ENCODE measurements around the gene ZNF230.

The ZNF230 gene

DNA sequence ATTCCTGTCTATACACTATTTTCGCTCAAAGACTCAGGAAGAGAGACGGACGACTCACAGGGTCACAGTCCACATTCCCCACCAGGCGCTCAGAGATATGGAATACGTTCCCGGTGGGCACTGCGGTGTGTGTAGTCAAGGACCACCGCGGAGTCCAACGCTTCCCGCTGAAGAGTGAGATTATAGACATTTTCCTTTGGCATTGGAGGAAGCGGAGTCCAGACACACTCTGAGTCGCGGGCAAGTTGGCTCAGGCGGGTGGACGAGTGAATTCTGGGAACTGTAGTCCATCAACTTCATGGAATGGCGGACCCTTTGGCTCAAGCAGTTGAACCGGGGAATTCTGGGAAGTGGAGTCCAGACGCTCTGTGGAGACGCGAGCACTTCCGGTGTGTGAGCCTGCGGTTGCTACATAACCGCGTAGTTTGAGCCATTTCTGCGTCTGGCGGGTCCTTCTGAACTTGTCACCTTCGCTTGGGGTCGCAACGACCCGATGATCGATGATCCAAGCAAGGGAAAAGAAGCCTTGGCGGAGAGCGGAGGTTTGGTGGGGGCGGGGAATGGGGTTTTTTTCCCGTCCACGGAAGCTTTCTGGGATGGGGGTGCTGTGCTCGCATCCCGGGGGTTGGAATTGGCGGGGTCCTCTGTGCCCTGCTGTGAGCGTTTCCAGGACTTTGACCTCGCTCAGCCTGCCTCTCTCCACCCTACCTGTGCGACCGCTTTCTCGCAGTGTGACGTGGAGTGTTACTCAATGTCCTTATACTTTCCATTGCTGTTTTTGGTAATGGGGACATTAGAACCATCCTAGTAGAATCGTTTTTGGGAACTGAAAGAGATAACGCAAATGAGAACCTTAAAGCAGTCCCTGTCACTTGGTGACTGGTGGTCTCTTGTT lies at the start of gene ZNF230:
Gene ZNF230, plus strand, starts transcription at position 392 of the 895 bp plus-strand sequence. CDS start 4,122 bp downstream, outside the sequence.
- DNase-seq (ENCODE audit: low spot score), result peak; percentile 94

DNA sequence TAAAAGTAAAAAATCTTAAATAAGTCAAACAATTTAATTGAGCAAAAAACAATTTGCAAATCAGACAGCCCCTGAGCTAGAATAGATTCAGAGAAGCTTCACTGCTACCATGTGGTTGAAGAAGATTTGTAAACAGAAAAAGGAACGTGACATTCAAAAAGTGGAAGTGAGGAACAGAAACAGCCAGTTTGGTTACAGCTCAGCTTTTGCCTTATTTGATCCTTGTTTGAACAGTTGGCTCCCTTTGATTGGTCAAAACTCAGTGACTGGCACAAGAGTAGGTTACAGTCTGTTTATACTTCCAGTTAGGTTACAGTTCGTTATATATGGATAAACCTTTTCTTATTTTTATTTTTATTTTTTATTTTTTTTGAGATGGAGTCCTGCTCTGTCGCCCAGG lies 45.9 kb upstream of the ZNF230 start:
- no peak for DNase-seq (ENCODE audit: low spot score)

DNA sequence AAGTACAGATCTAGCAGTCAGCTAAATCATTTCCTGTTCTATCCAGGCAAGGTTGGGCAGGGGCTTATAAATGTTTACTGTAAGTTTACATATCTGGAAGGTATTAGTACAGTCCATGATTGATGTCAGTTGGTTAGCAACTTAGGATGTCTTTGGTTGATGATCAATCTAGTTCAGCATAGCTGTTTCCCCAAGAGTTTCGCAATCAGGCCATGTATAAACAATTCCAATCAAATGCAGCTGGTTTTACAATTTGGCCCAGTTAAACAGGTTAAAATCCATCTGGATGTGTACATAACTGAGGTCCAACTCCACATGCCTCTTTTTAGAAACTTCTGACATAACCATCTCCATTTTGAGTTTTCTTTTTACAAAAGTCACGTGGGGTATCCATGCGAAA lies 44.9 kb upstream of the ZNF230 start:
- DNase-seq (ENCODE audit: low spot score), result peak; percentile 3

DNA sequence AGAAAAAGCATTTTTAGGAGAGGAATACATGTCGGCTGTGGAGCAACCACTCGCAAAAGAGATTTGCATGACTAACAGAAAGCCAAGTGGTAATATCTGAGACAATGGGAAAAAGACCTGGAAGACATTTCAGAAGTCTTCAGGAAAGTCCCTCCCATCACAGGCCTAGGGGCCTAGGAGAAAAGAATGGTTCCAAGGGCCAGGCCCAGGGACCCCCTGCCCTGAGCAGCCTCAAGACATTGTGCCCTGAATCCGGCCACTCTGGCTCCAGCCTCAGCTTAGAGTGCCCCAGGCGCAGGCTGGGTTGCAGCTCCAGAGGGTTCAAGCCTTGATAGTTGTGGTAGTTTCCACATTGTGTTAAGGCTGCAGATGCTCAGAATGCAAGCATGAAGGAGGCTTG lies 42.3 kb upstream of the ZNF230 start:
- no peak for DNase-seq (ENCODE audit: low spot score)

DNA sequence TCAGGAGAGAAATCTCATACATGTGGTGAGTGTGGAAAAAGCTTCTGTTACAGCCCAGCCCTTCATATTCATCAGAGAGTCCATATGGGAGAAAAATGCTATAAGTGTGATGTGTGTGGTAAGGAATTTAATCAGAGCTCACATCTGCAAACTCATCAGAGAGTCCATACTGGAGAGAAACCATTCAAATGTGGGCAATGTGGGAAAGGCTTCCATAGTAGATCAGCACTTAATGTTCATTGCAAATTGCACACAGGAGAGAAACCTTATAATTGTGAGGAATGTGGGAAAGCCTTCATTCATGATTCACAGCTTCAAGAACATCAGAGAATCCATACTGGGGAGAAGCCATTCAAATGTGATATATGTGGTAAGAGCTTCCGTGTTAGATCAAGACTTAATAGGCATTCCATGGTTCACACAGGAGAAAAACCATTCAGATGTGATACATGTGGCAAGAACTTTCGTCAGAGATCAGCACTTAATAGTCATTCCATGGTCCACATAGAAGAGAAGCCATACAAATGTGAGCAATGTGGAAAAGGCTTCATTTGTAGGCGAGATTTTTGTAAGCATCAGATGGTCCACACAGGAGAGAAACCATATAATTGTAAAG lies 36.6 kb upstream of the ZNF230 start:
- no peak for DNase-seq (ENCODE audit: low spot score)

DNA sequence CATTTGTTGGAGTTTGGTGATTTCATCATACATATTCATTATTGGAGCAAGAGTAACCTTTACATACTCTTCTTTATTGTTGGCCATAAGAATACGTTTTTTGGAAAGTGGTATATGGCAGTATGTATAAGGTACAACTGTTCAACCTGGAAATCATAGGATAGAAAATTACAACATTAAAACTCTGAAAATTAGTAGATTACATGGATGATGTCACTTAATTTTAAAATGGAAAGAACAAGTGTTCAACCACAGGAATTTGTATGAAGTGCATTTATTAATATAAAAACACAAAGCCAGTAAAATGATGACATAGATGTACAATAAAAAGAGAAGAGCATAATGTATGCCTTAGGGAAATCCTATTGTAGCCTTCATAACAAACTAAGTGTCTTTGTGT lies 26.0 kb upstream of the ZNF230 start:
- DNase-seq (ENCODE audit: low spot score), result no peak

DNA sequence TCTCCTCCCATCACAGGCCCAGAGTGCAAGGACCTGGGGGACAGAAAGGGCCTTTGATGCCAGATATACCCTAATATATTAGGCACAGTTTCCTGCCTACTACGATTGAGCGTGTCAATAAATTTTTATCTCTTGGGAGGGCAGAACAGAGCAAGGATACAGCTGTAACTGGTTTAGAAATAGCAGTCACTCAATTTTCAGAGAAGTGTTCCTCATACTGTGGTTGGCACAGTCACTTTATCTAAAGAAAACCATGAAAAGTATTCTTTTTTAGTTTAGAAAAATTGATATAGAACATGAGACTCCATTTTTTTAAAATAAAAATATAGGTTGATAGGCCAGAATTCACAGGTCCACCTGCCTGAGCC lies 19.2 kb upstream of the ZNF230 start:
- no peak for DNase-seq (ENCODE audit: low spot score)

DNA sequence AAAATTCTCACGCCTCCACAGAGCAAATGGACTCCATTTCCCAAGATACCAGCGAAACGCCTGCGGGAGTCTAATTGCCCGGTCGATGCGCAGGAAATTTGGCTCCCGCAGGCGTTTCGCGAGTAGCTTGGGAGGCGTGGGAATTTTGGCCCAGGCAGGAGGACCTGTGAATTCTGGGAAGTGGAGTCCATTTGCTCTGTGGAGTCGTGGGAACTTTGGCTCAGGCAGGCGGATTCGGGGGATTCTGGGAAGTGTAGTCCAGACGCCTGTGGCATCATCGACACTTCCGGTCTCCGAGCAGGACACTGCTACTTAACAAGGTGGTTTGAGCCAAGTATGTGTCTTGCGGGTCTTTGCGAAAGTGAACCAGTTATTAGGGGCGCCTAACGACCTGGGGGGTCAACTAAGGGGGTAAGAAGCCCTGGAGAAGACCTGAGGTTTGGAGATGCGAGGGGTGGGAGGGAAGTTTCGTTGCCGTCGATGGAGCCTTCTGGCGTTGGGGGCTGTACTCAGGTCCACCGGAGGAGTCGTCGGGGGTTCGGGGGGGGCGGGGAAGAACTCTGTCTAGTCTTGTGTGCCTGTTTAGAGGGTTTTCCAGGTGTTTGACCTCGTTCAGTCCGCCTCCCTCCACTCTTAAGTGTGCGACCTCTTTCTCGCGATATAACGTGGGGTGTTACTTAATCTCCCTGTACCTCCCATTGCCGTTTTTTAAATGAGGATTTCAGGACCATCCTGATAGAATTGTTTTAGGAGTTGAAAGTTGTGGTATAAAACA lies 18.7 kb upstream of the ZNF230 start, which contains the start of gene ZNF155:
Gene ZNF155, plus strand, starts transcription at position 277 of the 775 bp plus-strand sequence. CDS start 4,356 bp downstream, outside the sequence.
- peak; percentile 96 for DNase-seq (ENCODE audit: low spot score)

DNA sequence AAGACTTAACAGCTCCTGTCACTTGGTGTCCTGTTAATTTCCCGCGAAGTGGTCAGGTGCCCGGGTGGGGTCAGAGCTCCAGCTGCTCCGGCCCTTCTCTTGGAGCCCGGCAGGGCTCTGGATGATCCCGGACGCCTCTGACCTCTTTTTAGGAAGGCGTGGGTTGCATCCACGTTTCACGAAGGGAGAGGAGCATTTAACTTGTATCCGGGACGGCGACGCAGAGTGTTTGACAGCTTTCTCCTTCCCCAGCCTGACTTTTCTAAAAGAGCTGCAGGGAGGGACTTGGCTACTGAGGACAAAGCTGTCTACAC lies 18.1 kb upstream of the ZNF230 start:
- no peak for DNase-seq (ENCODE audit: low spot score)

DNA sequence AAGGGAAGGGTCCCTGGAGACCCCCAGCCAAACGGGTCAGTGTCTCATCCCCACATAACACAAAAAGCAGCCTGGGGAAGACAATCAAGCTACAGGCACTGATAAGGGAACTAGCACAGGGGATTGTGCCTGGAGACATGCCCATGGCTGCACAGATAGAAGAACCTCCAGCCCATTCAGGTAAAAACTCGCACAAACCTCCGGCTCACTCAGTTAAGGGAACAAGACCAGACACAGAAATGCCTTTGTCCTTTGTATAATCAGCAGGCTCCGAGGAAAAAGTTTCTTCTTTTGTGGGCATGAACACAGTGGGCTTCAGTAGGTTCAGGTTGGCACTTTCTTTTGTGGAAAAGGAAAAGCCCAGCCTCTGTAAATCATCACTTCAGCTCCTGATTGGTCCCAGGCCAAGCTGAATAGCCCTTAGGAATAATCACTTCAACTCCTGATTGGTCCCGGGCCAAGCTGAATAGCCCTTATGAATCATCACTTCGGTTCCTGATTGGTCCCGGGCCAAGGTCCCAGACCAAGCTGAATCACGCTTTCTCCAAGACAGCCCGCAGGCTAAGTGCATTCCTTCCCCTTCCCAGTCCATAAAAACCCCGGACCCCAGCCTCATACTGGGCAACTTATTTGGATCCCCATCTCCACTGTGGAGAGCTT lies 5.0 kb upstream of the ZNF230 start:
- no peak for DNase-seq (ENCODE audit: low spot score)

DNA sequence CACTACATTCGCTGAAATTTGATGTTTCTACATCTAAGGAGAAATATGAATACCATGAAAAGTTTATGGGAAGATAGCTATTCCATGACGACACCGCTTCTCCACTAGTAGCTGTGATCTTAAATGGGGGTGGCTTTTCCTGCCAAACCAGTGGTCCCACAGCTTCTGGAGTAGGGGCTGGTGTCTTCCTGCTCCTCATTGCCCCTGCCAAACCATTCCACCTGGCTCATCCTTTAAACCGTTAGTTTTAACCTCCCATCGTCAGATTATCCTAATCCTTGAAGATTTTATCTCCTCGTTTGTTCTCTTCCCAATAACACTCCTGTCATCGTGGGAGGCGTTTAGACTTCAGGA lies 568 bp upstream of the ZNF230 start:
- DNase-seq (ENCODE audit: low spot score), result no peak

DNA sequence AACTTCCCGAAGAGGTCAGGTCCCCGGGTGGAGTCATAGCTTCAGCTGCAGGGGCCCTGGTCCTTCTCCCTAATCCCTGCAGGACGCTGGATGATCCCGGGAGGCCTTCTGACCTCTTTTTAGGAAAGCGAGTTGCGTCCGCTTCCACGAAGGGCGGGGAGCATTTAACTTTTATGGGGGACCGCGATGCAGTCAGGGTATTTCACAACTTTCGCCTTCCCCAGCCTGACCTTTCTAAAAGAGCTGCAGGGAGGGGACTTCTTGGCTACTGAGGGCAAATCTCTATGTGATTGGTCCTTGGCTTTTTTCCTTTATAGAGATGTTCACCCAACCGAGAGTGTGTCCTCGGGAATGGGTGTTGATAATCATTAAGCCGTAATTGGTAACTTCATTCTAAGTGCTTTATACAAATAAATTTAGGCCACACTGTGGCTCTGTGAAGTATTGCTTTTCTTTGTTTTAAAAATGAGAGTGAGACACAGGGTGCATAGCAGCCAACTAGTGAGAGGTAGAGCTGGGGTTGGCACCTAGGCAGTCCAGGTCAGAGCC lies 778 bp downstream of the ZNF230 start:
- peak; percentile 49 for DNase-seq (ENCODE audit: low spot score)

DNA sequence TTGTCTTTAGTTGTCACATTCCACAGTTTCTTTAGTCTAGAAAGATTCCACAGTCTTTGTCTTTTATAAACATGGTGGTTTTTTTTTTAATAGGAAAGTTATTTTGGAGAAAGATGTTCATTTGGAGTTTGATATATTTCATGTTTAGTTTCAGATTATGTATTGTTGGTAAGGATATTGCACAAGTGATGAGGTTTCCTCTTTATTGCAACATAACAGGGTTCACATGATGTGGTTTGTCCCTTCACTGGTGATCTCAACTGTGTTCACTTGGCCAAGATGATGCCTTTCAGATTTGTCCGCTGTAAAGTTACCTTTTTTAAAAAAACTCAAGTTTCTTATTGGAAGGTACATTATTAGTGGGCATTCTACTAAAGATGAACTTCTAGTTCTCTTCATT lies 3.2 kb downstream of the ZNF230 start:
- no peak for DNase-seq (ENCODE audit: low spot score)

DNA sequence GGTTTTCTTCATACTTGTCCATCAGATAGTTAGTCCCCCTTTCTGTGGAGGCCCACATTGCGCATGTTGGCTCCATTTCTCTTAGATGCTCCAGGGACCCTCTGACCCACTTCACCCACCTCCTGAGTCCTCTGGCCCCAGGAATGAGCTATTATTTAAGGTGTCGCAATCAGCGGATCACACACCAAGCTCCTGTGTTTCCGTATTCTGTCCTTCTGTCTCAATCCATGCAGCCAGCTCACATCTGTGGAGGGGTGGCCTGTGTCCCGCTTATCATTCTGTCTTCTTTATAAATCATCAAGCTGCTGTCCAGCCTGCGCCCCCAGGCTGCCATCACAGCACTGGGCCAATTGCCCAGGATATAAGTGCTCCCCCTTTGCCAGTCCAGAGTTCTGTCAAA lies 4.7 kb downstream of the ZNF230 start:
- no peak for DNase-seq (ENCODE audit: low spot score)

DNA sequence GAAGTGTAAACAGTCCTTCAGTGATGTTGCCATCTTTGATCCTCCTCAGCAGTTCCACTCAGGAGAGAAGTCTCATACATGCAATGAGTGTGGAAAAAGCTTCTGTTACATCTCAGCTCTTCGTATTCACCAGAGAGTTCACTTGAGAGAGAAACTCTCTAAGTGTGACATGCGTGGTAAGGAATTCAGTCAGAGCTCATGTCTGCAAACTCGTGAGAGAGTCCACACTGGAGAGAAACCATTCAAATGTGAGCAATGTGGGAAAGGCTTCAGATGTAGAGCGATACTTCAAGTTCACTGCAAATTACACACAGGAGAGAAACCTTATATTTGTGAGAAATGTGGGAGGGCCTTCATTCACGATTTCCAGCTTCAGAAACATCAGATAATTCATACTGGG lies 7.7 kb downstream of the ZNF230 start:
- DNase-seq (ENCODE audit: low spot score), result no peak

DNA sequence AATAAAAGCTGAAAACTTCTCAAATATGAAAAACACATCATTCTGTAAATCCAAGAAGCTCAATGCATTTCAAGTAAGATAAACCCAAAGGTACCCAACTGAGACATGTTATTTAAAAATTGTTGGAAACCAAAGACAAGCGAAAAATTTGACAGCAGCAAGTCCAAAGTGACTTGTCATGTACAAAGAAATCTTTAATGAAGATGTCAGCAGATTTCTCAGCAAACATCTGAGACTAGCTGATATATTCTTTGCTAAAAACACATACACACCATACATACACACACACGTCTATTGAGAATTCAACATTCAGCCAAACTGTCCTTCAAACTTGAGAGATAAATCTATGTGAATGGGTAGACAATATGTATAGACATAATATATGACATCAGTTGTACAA lies 16.7 kb downstream of the ZNF230 start:
- no peak for DNase-seq (ENCODE audit: low spot score)

DNA sequence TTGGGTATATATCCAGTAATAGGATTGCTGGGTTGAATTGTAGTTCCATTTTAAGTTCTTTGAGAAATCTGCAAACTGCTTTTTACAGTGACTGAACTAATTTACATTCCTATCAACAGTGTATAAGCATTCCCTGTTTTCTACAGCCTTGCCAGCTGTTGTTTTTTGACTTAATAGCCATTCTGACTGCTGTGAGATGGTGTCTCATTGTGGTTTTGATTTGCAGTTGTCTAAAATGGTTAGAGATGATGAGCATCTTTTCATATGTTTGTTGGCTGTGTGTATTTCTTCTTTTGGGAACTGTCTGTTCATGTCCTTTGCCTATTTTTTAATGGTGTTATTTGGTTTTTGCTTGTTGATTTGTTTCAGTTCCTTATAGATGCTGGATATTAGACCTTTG lies 18.5 kb downstream of the ZNF230 start:
- no peak for DNase-seq (ENCODE audit: low spot score)

DNA sequence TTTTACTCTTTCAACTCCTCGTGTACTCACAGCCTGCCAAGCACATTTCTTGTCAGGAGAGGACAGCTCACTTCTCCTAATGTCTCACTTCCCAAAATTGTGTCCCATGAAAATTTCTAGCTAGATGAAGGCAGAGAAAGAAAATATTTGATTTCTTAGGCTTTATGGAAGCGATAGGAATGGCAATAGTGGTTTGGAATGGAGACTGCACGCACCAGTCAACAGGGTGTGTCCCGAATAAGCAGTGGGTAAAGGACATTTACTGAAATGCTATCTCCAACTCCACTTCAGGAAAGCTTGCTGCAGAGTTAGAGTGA lies 22.1 kb downstream of the ZNF230 start:
- DNase-seq (ENCODE audit: low spot score), result peak; percentile 2

DNA sequence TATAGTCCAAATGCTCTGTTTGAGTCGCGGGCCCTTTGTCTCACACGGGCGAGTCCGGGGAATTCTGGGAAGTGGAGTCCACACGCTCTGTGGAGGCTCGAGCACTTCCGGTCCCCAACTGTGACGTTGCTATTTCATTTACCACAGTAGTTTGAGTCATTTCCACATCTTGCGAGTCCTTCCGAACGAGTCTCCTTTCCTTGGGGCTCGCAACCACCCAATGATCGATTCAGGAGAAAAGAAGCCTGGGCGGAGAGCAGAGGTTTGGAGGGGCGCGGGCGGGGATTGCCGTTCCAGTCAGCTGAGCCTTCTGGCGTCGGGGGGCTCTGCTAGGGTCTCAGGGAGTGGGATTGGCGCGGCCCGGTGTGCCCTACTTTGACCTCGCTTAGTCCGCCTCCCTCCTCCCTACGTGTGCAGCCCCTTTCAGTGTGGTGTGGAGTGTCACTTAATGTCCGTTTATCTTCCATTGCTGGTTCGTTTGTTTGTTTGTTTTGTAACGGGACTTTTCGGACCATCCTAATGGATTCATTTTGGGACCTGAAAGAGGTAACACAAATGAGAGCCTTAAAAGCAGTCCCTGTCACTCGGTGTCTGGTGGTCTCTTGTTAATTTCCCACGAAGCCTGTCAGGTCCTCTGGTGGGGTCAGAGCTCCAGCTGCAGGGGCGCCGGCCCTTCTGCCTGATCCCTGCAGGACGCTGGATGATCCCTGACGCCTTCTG lies 22.6 kb downstream of the ZNF230 start, which contains the start of gene ZNF222:
Gene ZNF222, plus strand, starts transcription at position 163 of the 720 bp plus-strand sequence. Its CDS starts 58 bp downstream, at position 221.
- DNase-seq (ENCODE audit: low spot score), result peak; percentile 87

DNA sequence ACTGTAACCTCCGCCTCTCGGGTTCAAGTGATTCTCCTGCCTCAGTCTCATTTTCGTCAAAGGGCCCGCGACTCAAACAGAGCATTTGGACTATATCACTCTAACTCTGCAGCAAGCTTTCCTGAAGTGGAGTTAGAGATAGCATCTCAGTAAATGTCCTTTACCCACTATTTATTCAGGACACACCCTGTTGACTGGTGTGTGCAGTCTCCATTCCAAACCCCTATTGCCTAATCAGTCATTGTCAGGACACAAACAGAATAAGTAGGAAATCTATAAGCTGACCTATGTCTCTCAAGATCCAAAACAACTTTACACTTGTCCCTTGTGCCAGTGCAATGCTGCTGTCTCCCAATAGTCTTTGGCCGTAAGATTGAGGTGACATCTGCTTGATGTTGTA lies 23.9 kb downstream of the ZNF230 start:
- DNase-seq (ENCODE audit: low spot score), result no peak

DNA sequence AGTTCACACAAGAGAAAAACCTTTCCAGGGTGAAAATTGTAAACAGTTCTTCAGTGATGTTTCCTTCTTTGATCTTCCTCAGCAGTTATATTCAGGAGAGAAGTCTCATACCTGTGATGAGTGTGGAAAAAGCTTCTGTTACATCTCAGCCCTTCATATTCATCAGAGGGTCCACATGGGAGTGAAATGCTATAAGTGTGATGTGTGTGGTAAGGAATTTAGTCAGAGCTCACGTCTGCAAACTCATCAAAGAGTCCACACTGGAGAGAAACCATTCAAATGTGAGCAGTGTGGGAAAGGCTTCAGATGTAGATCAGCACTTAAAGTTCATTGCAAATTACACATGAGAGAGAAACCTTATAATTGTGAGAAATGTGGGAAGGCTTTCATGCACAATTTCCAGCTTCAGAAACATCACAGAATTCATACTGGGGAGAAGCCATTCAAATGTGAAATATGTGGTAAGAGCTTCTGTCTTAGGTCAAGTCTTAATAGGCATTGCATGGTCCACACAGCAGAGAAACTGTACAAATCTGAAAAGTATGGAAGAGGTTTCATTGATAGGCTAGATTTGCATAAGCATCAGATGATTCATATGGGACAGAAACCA lies 29.3 kb downstream of the ZNF230 start:
- DNase-seq (ENCODE audit: low spot score), result no peak
